GM18505 (cell line): ENCODE measurements around the gene WDR81.
"Not testable (repeated sequence)": the region's sequence is repeated elsewhere in the genome, so short reads cannot be mapped to it uniquely, and the experiment has no call there.

Experiments
- ATAC-seq: cut with Tn5 transposase; IDR thresholded peaks from one replicate; pipeline ENCODE4 v1.9.1; 2021; ENCODE audit not compliant: unreplicated experiment
- POLR2A ChIP-seq: IDR thresholded peaks from 4 replicates; pipeline ENCODE4 v1.6.1; 2011; ENCODE audit warnings: borderline replicate concordance; ENCODE audit not compliant: insufficient read depth, insufficient read length; ENCODE audit errors: extremely low read depth

The WDR81 gene

GRCh38 chr17:1730326-1731193, 6.1 kb downstream of the WDR81 start:
- no peak for ATAC-seq
- TF ChIP-seq POLR2A = no peak

DNA sequence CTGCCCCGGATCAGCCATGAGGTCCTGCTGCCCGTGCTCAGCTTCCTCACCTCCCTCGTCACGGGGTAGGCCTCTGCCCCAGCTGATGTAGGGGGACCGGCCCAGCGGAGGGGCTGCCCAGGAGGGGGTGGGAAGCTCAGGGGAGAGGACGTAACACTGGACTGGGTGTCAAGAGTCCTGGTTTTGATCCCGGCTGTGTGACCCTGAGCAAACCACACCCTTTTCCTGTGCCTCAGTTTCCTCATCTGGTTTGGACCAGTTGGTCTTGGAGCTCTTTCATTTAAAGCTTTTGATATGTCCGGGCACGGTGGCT, 6.6 kb downstream of the WDR81 start:
- TF ChIP-seq POLR2A = no peak
- ATAC-seq = no peak

GRCh38 chr17:1732241-1732832, 7.8 kb downstream of the WDR81 start:
- ATAC-seq = no peak
- no peak for TF ChIP-seq POLR2A

DNA sequence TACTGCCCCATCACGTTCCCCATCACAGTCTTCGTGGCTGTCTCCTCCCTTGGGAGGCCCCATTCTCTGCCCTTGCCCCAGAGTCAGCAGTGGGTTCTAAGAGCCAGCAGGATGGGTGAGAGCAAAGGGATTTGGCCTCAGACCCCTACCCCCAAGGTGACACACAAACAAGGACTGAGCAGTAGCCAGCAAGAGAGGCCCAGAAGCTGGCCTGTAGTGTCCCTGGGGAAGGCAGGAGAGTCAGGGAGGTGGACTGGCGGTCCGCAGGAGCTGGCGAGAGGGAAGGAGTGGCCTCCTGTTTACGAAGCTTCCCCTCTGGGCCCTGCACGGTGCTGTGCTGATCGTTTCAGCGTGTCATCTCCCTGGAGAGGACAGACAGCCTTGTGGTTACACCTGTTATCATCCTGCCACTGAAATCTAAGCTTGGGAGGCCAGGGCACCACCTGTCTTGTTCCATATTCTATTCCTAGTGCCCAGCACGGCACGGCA, 8.4 kb downstream of the WDR81 start:
- ATAC-seq = no peak
- no peak for TF ChIP-seq POLR2A

GRCh38 chr17:1733759-1734158, 9.3 kb downstream of the WDR81 start:
- no peak for TF ChIP-seq POLR2A
- ATAC-seq = no peak

GRCh38 chr17:1735418-1735817, 10.9 kb downstream of the WDR81 start:
- no peak for TF ChIP-seq POLR2A
- ATAC-seq = no peak

- TF ChIP-seq POLR2A = no peak
- ATAC-seq = no peak
Measured at GRCh38 chr17:1735834-1736347, 11.4 kb downstream of the WDR81 start.

- ATAC-seq = no peak
- TF ChIP-seq POLR2A = no peak
Measured at GRCh38 chr17:1736348-1737281, 12.1 kb downstream of the WDR81 start.

- no peak for TF ChIP-seq POLR2A
- no peak for ATAC-seq
Measured at GRCh38 chr17:1737531-1738291, 13.2 kb downstream of the WDR81 start.

GRCh38 chr17:1741899-1742298, 17.4 kb downstream of the WDR81 start:
- not testable (repeated sequence) for ATAC-seq

GRCh38 chr17:1742371-1743087, 18.0 kb downstream of the WDR81 start, which contains the start of gene SERPINF2:
Gene SERPINF2 (plus strand): TSS chr17:1742871. CDS start chr17:1744996, 2,125 bp downstream.
- no peak for TF ChIP-seq POLR2A
- ATAC-seq = no peak

DNA sequence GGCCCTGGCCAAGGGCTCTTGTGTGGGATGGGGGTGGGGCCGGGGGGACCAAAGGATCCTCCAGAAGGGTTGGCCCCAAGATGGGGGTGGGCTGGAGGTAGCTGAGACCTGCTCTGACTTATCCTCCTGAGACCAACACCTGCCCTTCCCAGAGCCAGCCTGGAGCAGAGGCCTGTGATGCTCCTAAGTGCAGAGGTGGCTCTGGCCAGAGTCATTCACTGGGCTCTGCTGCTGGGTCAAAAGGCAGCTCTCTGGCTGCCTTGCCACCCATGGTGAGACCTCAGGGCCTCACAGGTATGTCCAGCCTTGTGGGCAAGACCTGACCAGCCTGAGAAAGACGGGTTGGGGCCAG, 18.6 kb downstream of the WDR81 start:
- no peak for ATAC-seq
- no peak for TF ChIP-seq POLR2A
